Keratinocyte (primary cell): ENCODE measurements around the gene ZNF423. TPM values are rescaled to one million over a fixed set of nuclear protein-coding genes. Genes with fewer than 3 reads are reported as not detected.

Experiments used
- DNase-seq: peaks from one replicate; pipeline ENCODE4 v3.0.0-alpha.2; 2011; ENCODE audit warnings: low read depth, missing footprints, low spot score
- FAIRE-seq: peaks from 2 replicates; lab custom pipeline; 2011; peaks lifted over from hg19 to GRCh38; lab: Jason Lieb, UNC
- H2AFZ ChIP-seq: 2 replicates; pipeline ENCODE4 v1.6.0; 2012; ENCODE audit warnings: low read length, control low read depth, inconsistent platforms; ENCODE audit not compliant: control insufficient read depth
- H3K27ac ChIP-seq: 2 replicates; pipeline ENCODE4 v1.5.1; 2011; ENCODE audit warnings: low read length; ENCODE audit not compliant: control insufficient read depth, insufficient read depth
- H3K27me3 ChIP-seq: 3 replicates; pipeline ENCODE4 v1.6.0; 2011; ENCODE audit warnings: low read length; ENCODE audit not compliant: control insufficient read depth, insufficient read depth; ENCODE audit errors: extremely low read depth
- H3K36me3 ChIP-seq, 2 experiments: 2 replicates in 1 of 2; 3 replicates in 1 of 2; pipeline ENCODE4 v1.5.1; 2011; ENCODE audit warnings: low read length in 2 of 2, mild to moderate bottlenecking in 1 of 2; ENCODE audit not compliant: control insufficient read depth in 2 of 2, insufficient read depth in 2 of 2; ENCODE audit errors: extremely low read depth in 1 of 2
- H3K4me1 ChIP-seq: 3 replicates; pipeline ENCODE4 v1.5.1; 2011; ENCODE audit warnings: low read length; ENCODE audit not compliant: control insufficient read depth, insufficient read depth; ENCODE audit errors: extremely low read depth
- H3K4me2 ChIP-seq: 3 replicates; pipeline ENCODE4 v1.6.0; 2011; ENCODE audit warnings: low read depth, low read length; ENCODE audit not compliant: control insufficient read depth, insufficient read depth; ENCODE audit errors: extremely low read depth
- H3K4me3 ChIP-seq, 3 experiments: fragments of 200-600 bp in 1 of 3; sonication (generic) in 1 of 3; 2 replicates in 2 of 3; 3 replicates in 1 of 3; pipeline ENCODE4 v1.5.1; 2011 to 2016; ENCODE audit warnings: low read length in 3 of 3, mild to moderate bottlenecking in 3 of 3, control low read depth in 2 of 3, inconsistent platforms in 1 of 3, low read depth in 1 of 3, mixed read lengths in 1 of 3, mixed run types in 1 of 3, moderate library complexity in 1 of 3; ENCODE audit not compliant: control insufficient read depth in 2 of 3, insufficient read depth in 2 of 3; ENCODE audit errors: extremely low read depth in 1 of 3
- H3K79me2 ChIP-seq: 2 replicates; pipeline ENCODE4 v1.6.0; 2012; ENCODE audit warnings: low read length; ENCODE audit not compliant: control insufficient read depth, insufficient read depth
- H3K9ac ChIP-seq: 3 replicates; pipeline ENCODE4 v1.6.0; 2011; ENCODE audit warnings: low read length; ENCODE audit not compliant: control insufficient read depth, insufficient read depth; ENCODE audit errors: extremely low read depth
- H3K9me1 ChIP-seq: 3 replicates; pipeline ENCODE4 v1.6.0; 2011; ENCODE audit warnings: low read length; ENCODE audit not compliant: control insufficient read depth, insufficient read depth; ENCODE audit errors: extremely low read depth
- H3K9me3 ChIP-seq: 2 replicates; pipeline ENCODE4 v1.5.1; 2012; ENCODE audit warnings: low read depth, low read length; ENCODE audit not compliant: control insufficient read depth
- H4K20me1 ChIP-seq: 3 replicates; pipeline ENCODE4 v1.6.0; 2011; ENCODE audit warnings: low read length; ENCODE audit not compliant: control insufficient read depth, insufficient read depth; ENCODE audit errors: extremely low read depth
- CTCF ChIP-seq, 3 experiments: IDR thresholded peaks in 1 of 3; conservative IDR thresholded peaks in 1 of 3; optimal IDR thresholded peaks in 1 of 3; 2 replicates in 2 of 3; 3 replicates in 1 of 3; pipeline versions ENCODE3 to v1.5.1; 2011; ENCODE audit warnings: low read length in 3 of 3, mild to moderate bottlenecking in 3 of 3, moderate library complexity in 2 of 3, control low read depth in 1 of 3, inconsistent platforms in 1 of 3; ENCODE audit not compliant: insufficient read depth in 2 of 3; ENCODE audit errors: extremely low read depth in 1 of 3
- EZH2 ChIP-seq: IDR thresholded peaks from one replicate; pipeline ENCODE4 v1.6.1; 2012; ENCODE audit warnings: inconsistent platforms, mild to moderate bottlenecking, low read length, moderate library complexity
- dilution Hi-C: fragments of 300-500 bp; cut with MboI; formaldehyde crosslinking; loops from one replicate; pipeline ENCODE4 v1.7.0; 2020; ENCODE audit warnings: low sequenced_read_pairs; ENCODE audit not compliant: extremely low pct_ligation_motif_present
- polyA plus RNA-seq, 5 experiments: library from polyadenylated mRNA; depleted of rRNA in 3 of 5; stranded (reverse) in 3 of 5; stranded (forward) in 1 of 5; unstranded in 1 of 5; fragments of >200 nt; gene quantifications; 1 replicate in 1 of 5; 2 replicates in 3 of 5; 3 replicates in 1 of 5; pipeline versions ENCODE4 v1.2.1 to v1.2.3, GENCODE V29; 2011 to 2012; ENCODE audit warnings: missing spikeins in 2 of 5, low read depth in 1 of 5, low replicate concordance in 1 of 5

ZNF423 gene
- polyA plus RNA-seq, 1 donor (not counting 4 experiments of a cell fraction or from before 2014, with no cell fraction given) = 0.05 TPM

DNA sequence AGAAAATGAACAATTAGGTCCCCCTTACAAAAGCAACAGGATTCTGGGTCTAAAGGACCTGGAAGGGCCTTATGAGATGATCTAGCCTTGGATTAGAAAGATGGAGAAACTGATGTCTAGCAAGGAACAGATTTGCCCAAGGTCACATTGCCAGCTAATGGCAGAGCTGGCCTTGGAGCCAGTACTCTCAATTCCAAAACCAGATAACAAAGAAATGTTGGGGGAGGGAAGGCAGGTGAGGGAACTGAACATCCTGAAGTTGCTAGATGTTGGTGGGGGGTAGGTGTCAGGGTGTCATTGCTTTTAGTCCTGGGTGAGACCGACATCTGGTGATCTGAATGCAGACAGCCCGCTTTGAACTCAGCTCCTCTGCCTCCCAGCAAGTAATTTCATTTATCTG, 11.3 kb upstream of the ZNF423 start:
- DNase-seq (no peak), FAIRE-seq (no peak)
- Histone ChIP-seq H3K4me1 (no peaks in the 10 kb centered on the region), H3K79me2 (no peaks in the 10 kb centered on the region), H2AFZ (no peak overlapping the region), H3K36me3 (no peaks in the 10 kb centered on the region), H3K9me3 (no peaks in the 10 kb centered on the region), H3K9ac (no peak overlapping the region), H3K4me2 (no peak overlapping the region), H4K20me1 (no peaks in the 10 kb centered on the region), H3K9me1 (no peaks in the 10 kb centered on the region), H3K27ac (no peak overlapping the region), H3K4me3 (no peak overlapping the region), H3K27me3 (no peaks in the 10 kb centered on the region)
- dilution Hi-C loops = no loop called here
- TF ChIP-seq CTCF (optimal IDR thresholded peaks at IDR 0.05 in 1 of 3, IDR thresholded peaks at IDR 0.05 in 1 of 3, conservative IDR thresholded peaks at IDR 0.05 in 1 of 3; ENCODE audit: extremely low read depth in 1 of 3, insufficient read depth in 2 of 3, low read length in 3 of 3) = no peak

GRCh38 chr16:49866595-49867071, 10.7 kb upstream of the ZNF423 start:
- Histone ChIP-seq H3K27me3 (no peaks in the 10 kb centered on the region), H2AFZ (no peak overlapping the region), H3K4me1 (no peaks in the 10 kb centered on the region), H3K27ac (no peak overlapping the region), H3K4me2 (no peak overlapping the region), H3K9me1 (no peaks in the 10 kb centered on the region), H3K79me2 (no peaks in the 10 kb centered on the region), H3K9me3 (no peaks in the 10 kb centered on the region), H3K9ac (no peak overlapping the region), H4K20me1 (no peaks in the 10 kb centered on the region), H3K4me3 (no peak overlapping the region), H3K36me3 (no peaks in the 10 kb centered on the region)
- FAIRE-seq (no peak), DNase-seq (no peak)
- TF ChIP-seq CTCF (optimal IDR thresholded peaks at IDR 0.05 in 1 of 3, IDR thresholded peaks at IDR 0.05 in 1 of 3, conservative IDR thresholded peaks at IDR 0.05 in 1 of 3; ENCODE audit: extremely low read depth in 1 of 3, insufficient read depth in 2 of 3, low read length in 3 of 3) (no peak), EZH2 (no peak)
- dilution Hi-C loops = no loop called here
